ENCODE measurements around the gene PTPRC. TPM values are rescaled to one million over a fixed set of nuclear protein-coding genes. Genes with fewer than 3 reads are reported as not detected.

Gene PTPRC
- total RNA-seq, 2 donors from 2014 or later: 11.2 to 18.7 TPM

DNA sequence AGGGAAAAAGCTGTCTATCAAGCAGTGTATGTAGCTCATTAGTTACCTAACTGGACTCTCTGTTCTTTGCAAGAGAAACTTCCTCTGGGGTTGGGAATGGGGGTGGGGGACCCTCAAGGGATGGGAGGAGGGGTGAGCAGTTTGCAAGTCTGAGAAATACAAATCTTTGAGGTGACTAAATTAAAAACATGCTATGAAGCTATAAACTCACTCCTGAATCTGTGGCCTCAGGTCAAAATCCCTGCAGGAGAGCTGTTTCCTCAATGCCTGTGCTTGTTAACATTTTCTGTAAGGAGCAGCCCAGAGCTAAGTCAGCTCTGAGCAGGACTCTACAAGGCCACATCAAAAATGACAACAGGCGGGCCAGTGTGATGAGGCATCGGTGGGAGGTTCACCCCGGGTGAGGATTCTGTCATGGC lies 32.8 kb upstream of the PTPRC start:
- Histone ChIP-seq H3K9ac (ENCODE audit: low read depth in 2 of 2, low read length in 2 of 2) (no peak overlapping the region), H3K36me3 (no peaks in the 10 kb centered on the region), H3K9me3 (no peaks in the 10 kb centered on the region), H3K4me3 (no peak overlapping the region), H3K4me1 (no peaks in the 10 kb centered on the region), H3K27ac (no peak overlapping the region), H3K27me3 (no peaks in the 10 kb centered on the region)
- no peak for DNase-seq
- intact Hi-C loops (cut with DNase I): no loop called here
- no peak for TF ChIP-seq CTCF (IDR thresholded peaks at IDR 0.05)

DNA sequence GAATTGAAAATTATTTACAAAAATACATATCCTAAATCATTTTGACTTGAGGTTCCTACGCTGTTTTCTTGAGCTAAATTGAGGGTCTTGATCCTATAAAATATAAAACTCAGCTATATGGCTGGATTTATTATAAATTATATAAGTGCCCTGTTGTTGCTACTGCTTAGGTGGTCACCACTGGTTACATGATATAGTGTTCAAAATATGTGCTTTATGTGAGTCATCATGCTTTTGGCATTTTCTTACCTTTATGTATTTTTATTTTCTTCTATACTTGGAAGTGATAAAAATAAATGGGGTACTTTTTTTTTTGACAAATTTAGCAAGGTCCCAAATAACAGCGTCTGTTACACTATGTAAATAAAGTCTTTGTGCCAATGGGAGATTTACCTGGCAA lies 31.1 kb upstream of the PTPRC start:
- Histone ChIP-seq H3K27ac (no peak overlapping the region), H3K4me1 (no peaks in the 10 kb centered on the region), H3K4me3 (no peak overlapping the region), H3K9ac (ENCODE audit: low read depth in 2 of 2, low read length in 2 of 2) (no peak overlapping the region), H3K27me3 (no peaks in the 10 kb centered on the region), H3K9me3 (no peaks in the 10 kb centered on the region), H3K36me3 (no peaks in the 10 kb centered on the region)
- intact Hi-C loops (cut with DNase I): no loop called here
- DNase-seq: no peak
- no peak for TF ChIP-seq CTCF (IDR thresholded peaks at IDR 0.05)

- no peak for DNase-seq
- no peak for TF ChIP-seq CTCF (IDR thresholded peaks at IDR 0.05)
- no peaks in the 10 kb centered on the region for H3K36me3 ChIP-seq
- H3K27me3 ChIP-seq: no peaks in the 10 kb centered on the region
- H3K4me3 ChIP-seq: no peak overlapping the region
- no peaks in the 10 kb centered on the region for H3K9me3 ChIP-seq
- no peak overlapping the region for H3K9ac ChIP-seq (ENCODE audit: low read depth in 2 of 2, low read length in 2 of 2)
- H3K4me1 ChIP-seq: no peaks in the 10 kb centered on the region
- intact Hi-C loops (cut with DNase I): no loop called here
- H3K27ac ChIP-seq: no peak overlapping the region
Measured at GRCh38 chr1:198610362-198610761, 28.5 kb upstream of the PTPRC start.

GRCh38 chr1:198611219-198611618 lies 27.6 kb upstream of the PTPRC start:
- H3K4me1 ChIP-seq: no peaks in the 10 kb centered on the region
- no peak for DNase-seq
- H3K4me3 ChIP-seq: no peak overlapping the region
- H3K27me3 ChIP-seq: no peaks in the 10 kb centered on the region
- TF ChIP-seq CTCF (IDR thresholded peaks at IDR 0.05): no peak
- no peaks in the 10 kb centered on the region for H3K9me3 ChIP-seq
- H3K36me3 ChIP-seq: no peaks in the 10 kb centered on the region
- intact Hi-C loops (cut with DNase I): no loop called here
- H3K27ac ChIP-seq: no peak overlapping the region
- H3K9ac ChIP-seq (ENCODE audit: low read depth in 2 of 2, low read length in 2 of 2): no peak overlapping the region

GRCh38 chr1:198612471-198613260 lies 26.2 kb upstream of the PTPRC start:
- TF ChIP-seq CTCF (IDR thresholded peaks at IDR 0.05): no peak
- Histone ChIP-seq H3K9ac (ENCODE audit: low read depth in 2 of 2, low read length in 2 of 2) (no peak overlapping the region), H3K4me1 (no peaks in the 10 kb centered on the region), H3K4me3 (no peak overlapping the region), H3K27me3 (no peaks in the 10 kb centered on the region), H3K9me3 (no peaks in the 10 kb centered on the region), H3K36me3 (no peaks in the 10 kb centered on the region), H3K27ac (peak overlapping the region; percentile 2)
- intact Hi-C loops (cut with DNase I): no loop called here
- no peak for DNase-seq

Measured in colonic mucosa (tissue), 4 donors.